A673 (cell line): ENCODE results near the gene DSCAML1.

Experiments
- EZH2 ChIP-seq: fragments of 200-600 bp; sonication (generic); IDR thresholded peaks from 2 replicates; pipeline ENCODE4 v1.6.1; 2017; ENCODE audit warnings: borderline replicate concordance, low read depth, mild to moderate bottlenecking, mixed read lengths, antibody characterized with exemption, low read length; ENCODE audit not compliant: poor library complexity, severe bottlenecking
- TF ChIP-seq, protein P1 (sequence below): fragments of 300-800, 200-600 bp; sonication (generic); conservative IDR thresholded peaks from 2 replicates; pipeline ENCODE4 v1.5.1; 2017; ENCODE audit warnings: low read depth, mild to moderate bottlenecking, antibody characterized with exemption, low read length, moderate library complexity, mixed read lengths

- TF ChIP-seq, protein P1, sequence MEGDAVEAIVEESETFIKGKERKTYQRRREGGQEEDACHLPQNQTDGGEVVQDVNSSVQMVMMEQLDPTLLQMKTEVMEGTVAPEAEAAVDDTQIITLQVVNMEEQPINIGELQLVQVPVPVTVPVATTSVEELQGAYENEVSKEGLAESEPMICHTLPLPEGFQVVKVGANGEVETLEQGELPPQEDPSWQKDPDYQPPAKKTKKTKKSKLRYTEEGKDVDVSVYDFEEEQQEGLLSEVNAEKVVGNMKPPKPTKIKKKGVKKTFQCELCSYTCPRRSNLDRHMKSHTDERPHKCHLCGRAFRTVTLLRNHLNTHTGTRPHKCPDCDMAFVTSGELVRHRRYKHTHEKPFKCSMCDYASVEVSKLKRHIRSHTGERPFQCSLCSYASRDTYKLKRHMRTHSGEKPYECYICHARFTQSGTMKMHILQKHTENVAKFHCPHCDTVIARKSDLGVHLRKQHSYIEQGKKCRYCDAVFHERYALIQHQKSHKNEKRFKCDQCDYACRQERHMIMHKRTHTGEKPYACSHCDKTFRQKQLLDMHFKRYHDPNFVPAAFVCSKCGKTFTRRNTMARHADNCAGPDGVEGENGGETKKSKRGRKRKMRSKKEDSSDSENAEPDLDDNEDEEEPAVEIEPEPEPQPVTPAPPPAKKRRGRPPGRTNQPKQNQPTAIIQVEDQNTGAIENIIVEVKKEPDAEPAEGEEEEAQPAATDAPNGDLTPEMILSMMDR, result no peak
- no peak for TF ChIP-seq EZH2
Measured at GRCh38 chr11:117826190-117826570, 29.2 kb upstream of the DSCAML1 start.
